Loucy (cell line): Measurements from ENCODE around the gene TOM1L2.

ENCODE experiments used
- CTCF ChIP-seq: fragments of 200-600 bp; sonication (generic); conservative IDR thresholded peaks from 2 replicates; pipeline ENCODE4 v1.5.1; 2014; ENCODE audit warnings: mild to moderate bottlenecking, antibody characterized with exemption, low read length
- EZH2phosphoT487 ChIP-seq: fragments of 200-600 bp; IDR thresholded peaks from 2 replicates; pipeline ENCODE4 v1.6.1; 2018; ENCODE audit warnings: antibody characterized with exemption, mild to moderate bottlenecking, moderate library complexity, borderline replicate concordance

- no peak for TF ChIP-seq CTCF
- no peak for TF ChIP-seq EZH2phosphoT487
These were observed 33.3 kb upstream of the TOM1L2 start for GRCh38 chr17:18005496-18005895.
